SKM-1 treated with dmso at 0.1 percent for 144 hours (cell line): Measurements from ENCODE around the gene CDKAL1.

ENCODE experiments used
- DNase-seq: peaks from one replicate; lab custom pipeline; 2025; ENCODE audit not compliant: unreplicated experiment; lab: John Stamatoyannopoulos, UW

The CDKAL1 gene

DNA sequence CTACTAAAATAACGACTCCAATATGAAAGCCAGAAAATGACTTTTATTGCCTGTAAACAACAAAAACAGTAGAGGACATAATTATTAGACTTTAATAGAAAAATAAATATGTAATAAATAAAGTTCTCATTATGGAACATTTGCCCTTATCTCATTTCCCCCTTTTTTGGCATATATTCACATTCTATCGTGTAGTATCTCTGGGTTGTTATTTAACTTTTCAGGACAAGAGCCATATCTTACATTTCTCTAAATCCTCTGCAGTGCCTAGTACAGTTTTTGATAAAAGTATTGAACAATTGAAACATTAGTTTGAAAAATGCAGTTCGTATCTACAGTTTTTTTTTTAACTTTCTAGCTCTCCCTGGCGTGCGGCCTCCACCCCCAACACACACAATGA, 617.3 kb downstream of the CDKAL1 start:
- no peak for DNase-seq

DNA sequence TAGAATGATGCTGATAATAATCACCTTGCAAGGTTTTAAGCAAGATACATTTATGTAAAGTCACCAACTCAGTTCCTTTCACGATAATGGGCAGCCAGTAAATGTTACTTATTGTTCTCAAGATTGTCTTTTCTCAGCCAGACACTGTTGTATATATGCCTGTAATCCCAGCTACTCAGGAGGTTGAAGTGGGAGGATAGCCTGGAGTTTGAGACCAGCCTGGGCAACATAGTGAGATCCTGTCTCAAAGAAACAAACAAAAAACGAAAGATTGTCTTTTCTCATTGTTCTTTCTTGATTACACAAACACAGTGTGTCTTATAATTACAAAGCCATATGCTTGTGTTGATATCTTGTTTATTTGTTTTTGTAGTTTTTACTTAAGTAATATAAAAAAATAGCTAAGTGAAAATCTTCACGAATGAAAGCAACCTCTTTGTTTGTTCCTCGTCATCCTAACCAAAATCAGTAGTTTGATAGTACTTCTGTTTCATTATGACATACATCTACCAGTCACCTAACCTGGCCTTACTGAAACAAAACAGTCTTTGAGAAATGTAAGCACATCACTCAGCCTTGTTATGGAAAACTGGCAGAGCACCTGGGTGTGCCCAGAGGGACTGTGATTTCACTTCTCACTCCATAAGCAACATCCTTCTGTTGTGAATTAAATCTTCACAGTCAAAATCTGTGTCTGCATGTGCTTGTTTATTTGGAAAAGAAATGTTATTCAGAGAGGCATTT, 623.1 kb downstream of the CDKAL1 start:
- DNase-seq: no peak

GRCh38 chr6:21158149-21158548, 623.9 kb downstream of the CDKAL1 start:
- DNase-seq: no peak

- DNase-seq: no peak
Observed at GRCh38 chr6:21158873-21159272, 624.6 kb downstream of the CDKAL1 start.

GRCh38 chr6:21159465-21159864, 625.2 kb downstream of the CDKAL1 start:
- DNase-seq: no peak

- no peak for DNase-seq
Observed at GRCh38 chr6:21161707-21162106, 627.5 kb downstream of the CDKAL1 start.

GRCh38 chr6:21163110-21163837, 629.0 kb downstream of the CDKAL1 start:
- no peak for DNase-seq

DNA sequence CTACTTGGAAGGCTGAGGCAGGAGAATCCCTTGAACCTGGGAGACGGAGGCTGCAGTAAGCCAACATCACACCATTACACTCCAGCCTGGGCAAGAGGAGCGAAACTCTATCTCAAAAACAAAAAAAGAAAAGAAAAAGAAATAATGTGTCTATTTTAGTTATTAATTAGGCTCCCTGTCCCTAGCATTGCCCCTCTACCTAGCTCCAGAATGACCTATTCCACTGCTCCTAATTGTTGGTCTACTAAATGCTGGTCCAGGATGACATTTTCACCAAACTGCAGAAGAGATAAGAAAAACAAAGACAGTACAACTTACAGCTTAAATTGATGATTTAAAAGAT, 629.6 kb downstream of the CDKAL1 start:
- DNase-seq: no peak

GRCh38 chr6:21164768-21165326, 630.6 kb downstream of the CDKAL1 start:
- DNase-seq: peak; percentile 39

DNA sequence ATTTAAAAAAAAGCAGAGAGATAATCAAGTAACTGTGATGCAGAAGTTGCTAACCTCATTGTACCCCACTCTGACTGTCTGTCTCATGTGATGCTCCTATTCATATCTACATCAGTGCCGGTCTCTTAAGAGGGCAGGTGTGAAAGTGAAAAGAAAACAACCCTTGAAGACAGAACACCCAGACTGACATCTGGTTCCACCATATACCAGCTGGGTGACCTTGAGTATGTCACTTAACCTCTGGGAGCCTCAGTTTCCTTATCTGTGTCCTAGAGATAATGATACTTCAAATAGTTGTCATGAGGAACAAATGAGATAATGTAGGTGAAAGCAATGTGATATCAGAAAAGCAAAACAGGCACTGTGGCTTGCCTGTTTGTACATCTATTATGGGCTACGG, 632.5 kb downstream of the CDKAL1 start:
- no peak for DNase-seq

GRCh38 chr6:21167790-21168189, 633.5 kb downstream of the CDKAL1 start:
- no peak for DNase-seq

DNA sequence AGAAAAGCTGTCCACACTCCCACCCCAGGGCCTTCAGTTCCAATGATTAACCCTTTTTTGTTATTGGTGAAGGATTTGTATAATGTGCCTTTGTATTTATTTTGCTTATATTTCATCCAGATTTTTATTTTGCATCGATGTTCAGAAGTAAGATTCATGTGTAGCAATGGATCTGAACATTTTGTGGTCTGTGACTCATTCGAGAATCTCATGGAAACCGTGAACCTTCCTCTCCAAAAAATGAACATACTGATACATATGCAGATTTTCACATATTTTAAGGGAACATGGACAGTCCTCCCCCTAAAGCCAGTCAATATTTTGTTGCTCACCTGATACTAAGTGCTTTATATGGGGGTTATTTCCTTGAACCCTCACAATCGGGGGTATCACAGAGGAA, 637.5 kb downstream of the CDKAL1 start:
- no peak for DNase-seq

DNA sequence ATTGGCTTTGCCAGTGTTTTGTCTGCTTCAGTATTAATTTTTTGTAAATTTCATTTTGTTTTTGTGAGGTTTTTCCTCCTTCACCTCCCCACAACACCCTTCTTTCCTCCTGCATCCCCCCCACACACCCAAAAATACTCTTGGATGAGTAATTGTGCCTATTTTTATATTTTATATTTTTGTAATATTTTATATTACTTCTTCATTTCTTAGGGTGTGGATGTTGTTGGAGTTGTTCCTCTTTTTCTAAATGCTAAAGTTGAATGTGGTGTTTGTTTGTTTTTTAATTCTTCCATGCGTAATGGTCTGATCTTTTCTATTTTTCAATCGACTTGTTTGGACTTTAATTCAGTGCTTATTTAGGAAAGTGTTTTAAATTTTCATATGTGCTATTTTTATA, 638.8 kb downstream of the CDKAL1 start:
- DNase-seq: no peak

- no peak for DNase-seq
Observed at GRCh38 chr6:21173678-21174077, 639.4 kb downstream of the CDKAL1 start.

DNA sequence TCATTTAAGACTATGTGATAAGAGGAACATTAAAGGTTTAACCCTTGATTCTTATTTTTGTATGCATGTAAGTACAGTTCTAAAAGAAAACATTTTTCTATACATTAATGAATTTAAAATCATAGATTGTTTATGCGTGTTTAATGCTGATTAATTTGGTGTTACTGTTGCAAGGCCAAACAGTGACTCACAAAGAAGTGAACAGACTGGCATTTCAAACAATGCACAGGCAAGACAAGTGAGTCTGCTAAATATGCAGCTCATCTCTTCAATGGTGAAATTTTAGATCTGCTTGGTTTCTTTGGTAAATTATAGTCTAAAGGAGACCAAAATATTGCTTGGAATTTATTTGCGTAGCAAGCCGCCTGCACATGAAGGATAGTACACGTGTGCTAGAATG, 641.9 kb downstream of the CDKAL1 start:
- DNase-seq: no peak

DNA sequence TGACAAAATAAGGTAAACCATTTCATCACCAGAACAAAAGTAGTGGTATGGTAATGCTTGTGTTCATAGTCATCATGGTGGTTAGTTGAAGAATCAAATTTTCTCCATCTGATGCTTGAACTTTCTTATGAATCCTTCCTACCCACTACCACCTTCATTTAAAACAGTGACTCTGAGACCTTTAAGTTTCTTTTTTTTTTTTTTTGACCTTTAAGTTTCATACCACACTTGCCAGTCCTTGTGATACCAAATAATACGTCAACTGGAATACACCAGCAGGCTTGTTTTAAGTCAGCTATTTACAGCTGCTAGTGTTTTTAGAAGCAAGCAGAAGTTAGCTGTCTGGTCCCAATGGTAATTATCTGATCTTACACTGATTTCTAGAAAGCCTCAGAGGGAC, 645.9 kb downstream of the CDKAL1 start:
- DNase-seq: no peak

- no peak for DNase-seq
Observed at GRCh38 chr6:21180800-21181337, 646.6 kb downstream of the CDKAL1 start.

DNA sequence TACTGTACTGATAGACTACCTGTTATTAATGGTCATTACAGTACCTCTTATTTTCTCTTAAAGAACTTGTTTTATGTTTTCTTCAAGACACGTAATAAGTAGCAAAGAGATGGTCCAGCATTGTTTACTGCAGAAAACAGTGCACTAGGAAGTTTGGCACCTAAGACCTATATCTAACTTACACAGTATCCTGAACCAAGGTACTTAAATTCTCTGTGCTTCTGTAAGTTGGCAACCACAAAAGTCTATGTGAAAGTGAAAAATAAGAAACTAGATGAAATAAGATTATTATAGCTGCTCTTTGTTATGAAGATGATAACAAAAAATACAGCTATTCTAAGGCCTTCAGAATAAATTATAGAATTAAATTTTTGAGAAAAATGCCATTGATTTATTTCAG, 647.6 kb downstream of the CDKAL1 start:
- DNase-seq: no peak

GRCh38 chr6:21182589-21182988, 648.3 kb downstream of the CDKAL1 start:
- DNase-seq: no peak

GRCh38 chr6:21185861-21186478, 651.7 kb downstream of the CDKAL1 start:
- no peak for DNase-seq

- no peak for DNase-seq
Observed at GRCh38 chr6:21186479-21187055, 652.3 kb downstream of the CDKAL1 start.
